GM19351 (cell line): Measurements from ENCODE around the gene RASA3.

Experiments used
- ATAC-seq: cut with Tn5 transposase; IDR thresholded peaks from one replicate; pipeline ENCODE4 v1.9.1; 2021; ENCODE audit warnings: mild to moderate bottlenecking, moderate library complexity; ENCODE audit not compliant: unreplicated experiment

RASA3 gene

DNA sequence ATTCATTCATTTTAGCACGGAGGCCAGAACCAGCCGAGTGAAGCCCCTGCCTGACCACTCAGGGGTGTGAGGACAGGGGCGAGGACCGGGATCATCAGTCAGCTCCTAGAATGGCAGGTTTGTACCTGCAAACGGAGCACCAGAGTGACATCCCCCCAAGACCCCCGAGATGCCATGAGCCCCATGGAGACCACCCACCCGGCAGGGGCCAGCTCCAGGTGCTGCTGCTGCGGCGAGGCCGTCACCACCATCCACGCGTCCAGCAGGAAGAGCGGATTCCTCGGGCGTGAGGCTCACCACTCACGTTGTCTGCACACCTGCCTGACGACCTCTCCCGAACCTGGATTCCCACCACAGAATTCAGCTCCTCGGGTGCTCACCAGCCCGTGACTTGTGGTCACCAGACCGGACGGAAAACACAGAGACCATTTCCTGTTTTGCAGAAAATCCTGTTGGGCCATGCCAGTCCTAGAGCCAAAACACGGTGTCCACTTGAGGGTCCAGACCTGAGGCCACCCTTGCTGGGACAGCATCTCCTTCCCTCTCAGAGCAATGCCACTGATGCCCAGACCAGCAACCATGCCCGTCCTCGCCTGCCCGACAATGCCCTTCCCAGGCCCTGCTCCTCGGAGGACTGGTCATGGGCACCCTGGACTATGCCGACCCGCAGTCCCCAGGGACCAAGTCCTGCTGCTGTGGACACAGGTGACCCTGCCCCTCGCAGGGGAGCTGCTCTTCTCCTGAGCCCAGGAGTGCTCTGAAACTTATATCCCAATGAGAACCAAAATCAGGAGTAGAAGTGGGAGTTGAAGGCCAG lies 74.2 kb downstream of the RASA3 start:
- ATAC-seq = no peak

- ATAC-seq = no peak
These were observed 75.0 kb downstream of the RASA3 start for GRCh38 chr13:114057166-114058050.

DNA sequence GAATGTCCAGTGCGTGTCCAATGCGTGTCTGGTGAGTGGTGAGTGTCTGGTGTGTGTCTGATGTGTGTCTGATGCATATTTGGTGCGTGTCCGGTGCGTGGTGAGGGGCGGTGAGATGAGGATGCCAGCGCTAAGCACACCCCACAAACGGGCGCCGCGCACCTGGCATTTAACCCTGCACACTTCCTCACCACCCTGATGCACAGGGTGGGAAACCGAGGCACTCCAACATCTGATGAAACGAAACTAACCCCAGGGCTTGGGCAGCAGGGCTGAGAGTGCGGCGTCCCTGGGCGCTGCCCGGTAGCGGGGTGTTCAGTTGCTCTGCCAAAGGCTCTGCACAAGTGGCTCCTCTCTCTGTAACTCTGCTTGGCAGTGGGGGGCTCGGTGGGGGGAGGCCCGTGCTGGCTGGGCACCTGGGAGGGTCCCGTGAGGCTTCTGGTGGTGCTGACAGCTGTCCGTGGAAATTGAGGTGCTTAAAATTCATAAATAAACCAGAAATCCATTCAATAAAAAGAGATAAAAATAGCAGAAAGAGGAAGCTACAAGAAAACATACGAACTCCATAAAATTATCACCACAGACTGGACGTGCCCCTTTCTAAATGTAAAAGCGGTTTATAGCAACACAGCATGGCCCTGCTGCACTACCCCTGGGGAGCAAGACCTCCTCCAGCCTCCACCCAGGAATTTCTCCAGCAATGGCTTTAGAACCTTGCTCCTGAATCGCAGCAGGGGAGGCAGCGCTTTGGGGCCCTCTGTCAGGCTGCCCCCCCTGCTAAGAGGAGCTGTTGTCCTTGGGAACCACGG lies 76.0 kb downstream of the RASA3 start:
- no peak for ATAC-seq

DNA sequence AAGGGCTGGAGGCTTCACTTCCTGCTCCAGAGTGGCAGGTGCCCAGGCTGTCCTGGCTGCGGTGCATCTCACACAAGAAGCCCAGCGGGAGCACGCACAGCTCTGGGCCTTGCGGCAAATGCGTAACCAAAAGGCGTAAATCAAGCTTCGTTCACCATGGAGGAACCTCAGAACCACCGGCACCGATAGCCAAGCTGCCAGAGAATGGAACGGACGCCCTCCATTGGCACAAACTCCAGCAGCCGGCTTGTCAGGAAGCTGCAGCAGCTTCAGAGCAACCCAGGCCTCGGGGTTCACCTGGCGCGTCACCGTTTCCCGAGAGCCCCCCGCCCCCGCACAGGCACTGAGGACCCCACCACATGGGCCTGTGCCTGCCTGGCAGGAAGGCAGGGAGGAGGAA lies 76.7 kb downstream of the RASA3 start:
- no peak for ATAC-seq

DNA sequence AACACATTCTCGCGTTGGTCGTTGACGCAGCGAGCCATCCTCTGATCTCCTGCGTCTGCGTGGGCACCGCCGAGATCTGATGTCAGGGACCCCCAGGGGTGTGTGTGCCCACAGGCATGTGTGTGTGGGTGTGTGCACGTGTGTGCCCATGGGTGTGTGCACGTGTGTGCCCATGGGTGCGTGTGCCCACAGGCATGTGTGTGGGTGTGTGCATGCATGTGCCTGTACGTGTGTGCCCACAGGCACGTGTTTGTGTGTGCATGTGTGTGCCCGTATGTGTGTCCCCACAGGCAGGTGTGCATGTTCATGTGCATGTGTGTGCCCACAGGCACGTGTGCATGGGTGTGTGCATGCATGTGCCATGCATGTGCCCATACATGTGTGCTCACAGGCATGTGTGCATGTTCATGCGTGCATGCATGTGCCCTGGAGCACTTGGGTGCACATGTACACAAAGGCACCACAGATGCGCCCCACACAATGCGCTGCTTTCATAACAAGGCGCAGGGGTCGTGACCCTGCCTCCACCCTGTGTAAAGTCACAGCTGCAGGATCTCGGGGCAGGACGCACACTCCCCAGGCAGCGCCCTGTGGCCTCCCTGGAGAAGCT lies 77.5 kb downstream of the RASA3 start:
- no peak for ATAC-seq

DNA sequence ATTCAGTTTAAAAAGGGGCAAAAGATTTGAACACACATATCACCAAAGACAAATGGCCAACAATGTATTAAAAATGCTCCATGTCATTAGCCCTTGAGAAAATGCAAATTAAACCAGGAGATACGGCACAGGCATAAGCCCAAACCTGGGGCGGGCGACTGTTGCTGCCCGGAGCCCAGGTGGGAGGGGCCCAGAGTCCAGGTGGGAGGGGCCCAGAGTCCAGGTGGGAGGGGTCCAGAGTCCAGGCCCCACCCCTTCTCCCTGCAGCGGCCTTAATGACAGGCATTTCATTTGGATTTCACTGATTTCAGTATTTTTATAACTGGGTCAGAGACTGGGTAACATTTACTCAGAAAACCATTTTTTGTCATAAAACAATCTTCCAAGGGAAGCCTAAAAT lies 78.2 kb downstream of the RASA3 start:
- no peak for ATAC-seq

GRCh38 chr13:114053026-114053425 lies 79.4 kb downstream of the RASA3 start:
- no peak for ATAC-seq

DNA sequence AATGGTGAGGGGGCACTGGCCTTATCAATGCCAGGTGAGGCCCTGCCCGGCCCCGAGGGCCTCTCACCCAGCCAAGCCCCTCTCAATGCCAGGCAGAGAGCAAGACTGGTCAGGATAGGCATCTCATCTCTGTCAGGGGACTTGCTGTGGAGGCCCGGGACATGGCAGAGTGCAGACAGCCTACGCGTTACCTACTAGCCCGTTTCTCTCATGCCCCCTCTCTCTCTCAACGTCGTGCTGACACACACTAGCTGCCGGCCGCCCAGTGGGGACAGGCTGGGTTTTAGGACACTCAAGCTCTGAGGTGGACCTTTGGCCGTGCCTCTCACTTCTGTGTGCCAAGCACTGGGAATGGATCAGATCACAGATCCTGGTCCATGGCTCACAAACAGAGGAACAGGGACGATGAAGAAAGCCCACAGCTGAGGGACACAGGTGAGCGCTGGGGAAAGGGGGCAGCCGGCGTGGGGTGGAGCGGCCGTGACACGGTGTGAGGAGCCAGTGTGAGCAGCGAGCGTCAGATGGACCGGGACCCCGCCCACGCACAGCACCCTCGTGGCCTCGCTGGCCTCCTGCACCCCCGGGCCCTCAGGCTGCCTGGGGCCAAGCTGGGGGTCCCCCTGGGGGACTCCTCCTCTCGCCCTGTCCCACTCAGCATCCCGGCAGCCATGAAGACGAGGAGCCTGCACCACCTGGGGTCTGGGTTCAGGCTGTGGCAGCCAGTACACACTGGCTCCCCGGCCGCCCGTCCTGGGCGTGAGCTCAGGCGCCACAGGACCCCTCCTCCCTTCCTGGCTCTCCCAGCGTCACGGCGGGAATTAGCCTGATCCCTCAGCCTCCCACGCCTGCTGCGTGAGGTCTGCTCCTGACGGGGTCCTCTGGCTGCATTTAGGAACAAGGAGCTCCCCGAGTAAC lies 81.6 kb downstream of the RASA3 start:
- no peak for ATAC-seq

GRCh38 chr13:114049626-114050101 lies 82.8 kb downstream of the RASA3 start:
- ATAC-seq = no peak

GRCh38 chr13:114049026-114049425 lies 83.4 kb downstream of the RASA3 start:
- ATAC-seq = peak; percentile 57

- ATAC-seq = no peak
These were observed 84.0 kb downstream of the RASA3 start for GRCh38 chr13:114048443-114048842.

GRCh38 chr13:114047358-114047881 lies 85.0 kb downstream of the RASA3 start:
- peak; percentile 76 for ATAC-seq

GRCh38 chr13:114046431-114046975 lies 85.9 kb downstream of the RASA3 start:
- no peak for ATAC-seq

- no peak for ATAC-seq
These were observed 87.2 kb downstream of the RASA3 start for GRCh38 chr13:114045113-114045735.

DNA sequence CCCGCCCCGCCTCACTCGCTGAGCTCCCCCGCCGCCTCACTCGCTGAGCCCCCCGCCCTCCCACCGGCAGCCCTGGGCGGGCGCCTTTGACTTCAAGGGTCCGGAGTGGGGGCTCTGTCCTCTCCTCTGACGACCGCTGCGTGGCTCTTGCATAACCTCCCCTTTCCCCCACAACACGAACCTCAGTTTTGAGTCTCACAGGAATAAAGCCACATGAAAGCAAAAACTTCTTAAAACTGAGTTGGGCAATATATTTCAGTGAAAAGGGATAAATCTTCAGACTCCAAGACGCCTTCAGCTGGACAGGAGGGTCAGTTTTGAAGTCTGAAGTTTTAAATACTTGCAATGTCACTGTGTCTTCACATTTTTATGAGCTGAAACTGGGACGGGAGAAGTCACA lies 87.9 kb downstream of the RASA3 start:
- ATAC-seq = no peak

GRCh38 chr13:114043421-114044053 lies 88.9 kb downstream of the RASA3 start:
- ATAC-seq = peak; percentile 76

GRCh38 chr13:114042066-114042815 lies 90.2 kb downstream of the RASA3 start:
- no peak for ATAC-seq
